ENCODE results near the gene IQGAP2. TPM values are rescaled to one million over a fixed set of nuclear protein-coding genes. Genes with fewer than 3 reads are reported as not detected.
"Not testable (repeated sequence)": the region's sequence is repeated elsewhere in the genome, so short reads cannot be mapped to it uniquely, and the experiment has no call there.

The IQGAP2 gene
- total RNA-seq, 4 donors from 2014 or later: 3.5 to 18.5 (median 13.7) TPM

DNA sequence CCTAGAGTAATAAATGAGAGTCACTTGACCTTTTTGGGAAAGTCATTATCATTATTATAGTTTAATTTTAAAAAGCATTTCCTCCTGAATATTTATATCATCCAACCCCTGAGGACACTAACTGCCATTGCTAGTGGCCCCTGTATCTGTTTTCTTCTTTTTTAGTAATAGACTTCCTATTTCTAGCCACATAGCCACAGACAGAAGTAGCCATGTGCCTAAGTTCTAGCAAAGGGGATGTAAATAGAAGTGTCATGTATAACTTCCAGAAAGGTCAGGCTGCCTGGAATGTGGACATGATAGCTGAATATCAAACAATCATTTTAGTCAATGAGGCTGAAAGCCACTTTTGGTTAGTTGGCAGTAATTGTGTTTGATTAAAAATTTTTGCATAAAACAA lies 37.5 kb upstream of the IQGAP2 start:
- H3K4me3 ChIP-seq (ENCODE audit: low read depth, poor library complexity, severe bottlenecking): no peak overlapping the region
- no peak for DNase-seq (ENCODE audit: low spot score in 2 of 2)
- no peak for TF ChIP-seq POLR2A (IDR thresholded peaks at IDR 0.05)
- no peak for TF ChIP-seq CTCF (IDR thresholded peaks at IDR 0.05)
- intact Hi-C loops (cut with DNase I; ENCODE audit: low total_unique reads): no loop called here

DNA sequence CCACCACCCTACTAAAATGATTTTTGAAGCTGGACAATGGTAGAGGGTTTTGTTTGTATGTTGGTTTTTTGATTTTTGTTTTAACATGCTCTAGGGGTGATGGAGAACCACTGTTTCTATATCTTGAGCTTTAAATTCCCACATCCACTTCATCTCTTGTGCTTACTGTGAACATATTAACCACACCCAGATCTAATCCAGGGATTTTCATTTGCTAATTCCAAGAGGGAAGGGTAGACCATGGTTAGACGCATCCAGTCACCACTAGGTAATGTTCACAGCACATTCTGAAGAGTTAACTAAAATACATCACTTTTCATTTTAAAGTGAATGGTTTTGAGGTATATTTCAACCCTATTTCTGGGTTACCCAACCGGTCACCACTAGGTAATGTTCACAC lies 36.5 kb upstream of the IQGAP2 start:
- 84 to 89% methylated on average over 2 of the region's 2 CpGs for WGBS, 2 donors
- TF ChIP-seq CTCF (IDR thresholded peaks at IDR 0.05): no peak
- TF ChIP-seq POLR2A (IDR thresholded peaks at IDR 0.05): no peak

GRCh38 chr5:76367623-76368371 lies 35.3 kb upstream of the IQGAP2 start:
- DNase-seq (ENCODE audit: low spot score in 2 of 2): no peak
- 92 to 94% methylated on average over 6 of the region's 6 CpGs for WGBS, 2 donors
- intact Hi-C loops (cut with DNase I; ENCODE audit: low total_unique reads): no loop called here
- no peak overlapping the region for H3K4me3 ChIP-seq (ENCODE audit: low read depth, poor library complexity, severe bottlenecking)
- no peak for TF ChIP-seq CTCF (IDR thresholded peaks at IDR 0.05)
- TF ChIP-seq POLR2A (IDR thresholded peaks at IDR 0.05): no peak

More for the DNA sequence above, 36.5 kb upstream of the IQGAP2 start:
- intact Hi-C loops (cut with DNase I; ENCODE audit: low total_unique reads): no loop called here
- no peak overlapping the region for H3K4me3 ChIP-seq (ENCODE audit: low read depth, poor library complexity, severe bottlenecking)
- DNase-seq (ENCODE audit: low spot score in 2 of 2): no peak

GRCh38 chr5:76368941-76369340 lies 34.1 kb upstream of the IQGAP2 start:
- intact Hi-C loops (cut with DNase I; ENCODE audit: low total_unique reads): no loop called here
- no peak for DNase-seq (ENCODE audit: low spot score in 2 of 2)
- WGBS, 2 donors: 63 to 73% methylated on average over 1 of the region's 1 CpG
- TF ChIP-seq CTCF (IDR thresholded peaks at IDR 0.05) (no peak), POLR2A (IDR thresholded peaks at IDR 0.05) (no peak)
- no peak overlapping the region for H3K4me3 ChIP-seq (ENCODE audit: low read depth, poor library complexity, severe bottlenecking)

GRCh38 chr5:76369668-76370067 lies 33.4 kb upstream of the IQGAP2 start:
- DNase-seq (ENCODE audit: low spot score in 2 of 2); H3K4me3 ChIP-seq (ENCODE audit: low read depth, poor library complexity, severe bottlenecking); intact Hi-C loops (cut with DNase I; ENCODE audit: low total_unique reads): not testable (repeated sequence)
- WGBS, 2 donors: 90 to 96% methylated on average over 8 of the region's 8 CpGs

DNA sequence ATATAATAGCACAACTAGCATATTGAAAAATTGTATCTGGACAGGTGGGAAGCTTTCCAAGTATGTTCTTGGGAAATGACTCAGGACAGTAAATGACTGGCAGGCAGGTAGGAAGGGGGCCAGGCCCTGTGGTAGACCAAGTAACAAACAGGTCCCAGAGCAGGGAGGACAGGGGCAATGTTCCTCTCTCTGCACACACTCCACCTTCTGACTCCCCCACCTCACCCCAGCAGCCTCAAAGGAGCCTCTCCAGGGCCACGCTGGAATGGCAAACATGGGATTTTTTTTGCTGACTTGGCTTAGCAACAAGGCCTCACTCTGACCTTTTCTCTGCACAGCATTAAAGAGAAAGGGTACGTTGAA lies 31.1 kb upstream of the IQGAP2 start:
- DNase-seq (ENCODE audit: low spot score in 2 of 2): no peak
- TF ChIP-seq POLR2A (IDR thresholded peaks at IDR 0.05) (no peak), CTCF (IDR thresholded peaks at IDR 0.05) (no peak)
- WGBS, 2 donors: 62 to 63% methylated on average over 2 of the region's 2 CpGs
- no peak overlapping the region for H3K4me3 ChIP-seq (ENCODE audit: low read depth, poor library complexity, severe bottlenecking)
- intact Hi-C loops (cut with DNase I; ENCODE audit: low total_unique reads): no loop called here
